Stomach (tissue), 9 donors: Measurements from ENCODE around the gene ATP11A. TPM values are rescaled to one million over a fixed set of nuclear protein-coding genes. Genes with fewer than 3 reads are reported as not detected.

Source experiments
- DNase-seq, 2 donors: peaks; one replicate each; pipeline versions ENCODE4 v3.0.0 to v3.0.0-alpha.2; 2013 to 2019
- H3K27ac ChIP-seq, 5 donors: fragments of 200-600 bp in 4 of 5; sonication (generic) in 4 of 5; one replicate each; pipeline ENCODE4 v1.5.1; 2013 to 2019; ENCODE audit warnings: mild to moderate bottlenecking in 1 of 5, moderate library complexity in 1 of 5
- H3K27me3 ChIP-seq, 3 donors: fragments of 200-600 bp; sonication (generic); one replicate each; pipeline ENCODE4 v1.5.1; 2017 to 2019; ENCODE audit warnings: mixed run types in 1 of 3
- H3K36me3 ChIP-seq, 4 donors: fragments of 200-600 bp; sonication (generic); 1 replicate in 3 of 4; 2 replicates in 1 of 4; pipeline ENCODE4 v1.5.1; 2016 to 2019
- H3K4me1 ChIP-seq, 4 donors: fragments of 200-600 bp; sonication (generic); one replicate each; pipeline ENCODE4 v1.5.1; 2016 to 2019
- H3K4me3 ChIP-seq, 4 donors: fragments of 200-600 bp; sonication (generic) in 3 of 4; one replicate each; pipeline ENCODE4 v1.5.1; 2016 to 2019; ENCODE audit warnings: mild to moderate bottlenecking in 1 of 4
- H3K9me3 ChIP-seq, 4 donors: fragments of 200-600 bp; sonication (generic); one replicate each; pipeline ENCODE4 v1.5.1; 2016 to 2019
- EP300 ChIP-seq: sonication (generic); formaldehyde crosslinking; IDR thresholded peaks from one replicate; pipeline ENCODE4 v1.6.1; 2017; ENCODE audit warnings: antibody characterized with exemption
- POLR2A ChIP-seq, 4 donors: fragments of 450-650 bp; IDR thresholded peaks; one replicate each; pipeline ENCODE4 v1.6.1; 2016; ENCODE audit warnings: antibody characterized with exemption in 4 of 4, control low read depth in 2 of 4, mild to moderate bottlenecking in 1 of 4, moderate library complexity in 1 of 4
- POLR2AphosphoS5 ChIP-seq, 3 donors: sonication (generic); formaldehyde crosslinking; IDR thresholded peaks; one replicate each; pipeline ENCODE4 v1.6.1; 2016; ENCODE audit warnings: antibody characterized with exemption in 3 of 3
- WGBS, 5 donors: extraction: QIAGEN DNeasy Blood & Tissue Kit in 3 of 5; methylation state at CpG; one replicate each; pipeline versions ENCODE4 v1.1.5 to v1.1.7; 2013 to 2018; 5-methylcytosine and 5-hydroxymethylcytosine counted together
- intact Hi-C: fragments of 100-400 bp; cut with DNase I; formaldehyde crosslinking; loops from one replicate; pipeline ENCODE4 v1.15.1; 2023; ENCODE audit warnings: low total_unique reads
- polyA plus RNA-seq, 3 donors: library from polyadenylated mRNA; stranded (reverse); fragments of 200-250 nt; gene quantifications; one replicate each; pipeline ENCODE4 v1.2.3, GENCODE V29; 2013
- total RNA-seq, 5 donors: library from RNA; depleted of rRNA; stranded (reverse); fragments of >200 nt; gene quantifications; one replicate each; pipeline versions ENCODE4 v1.1.0 to v1.2.3, GENCODE V29; 2014 to 2016
- TF ChIP-seq, protein P1 (sequence below), 7 experiments: fragments of 450-650 bp in 4 of 7; fragments of 200-600 bp in 3 of 7; sonication (generic) in 3 of 7; IDR thresholded peaks; one replicate each; pipeline ENCODE4 v1.5.1; 2016 to 2019; ENCODE audit warnings: antibody characterized with exemption in 7 of 7, control low read depth in 2 of 7, mild to moderate bottlenecking in 1 of 7
- donor health status: healthy with polysubstance abuse.
- donor health status: Bipolar disorder and iron deficiency.
- donor health status: healthy.

The ATP11A gene
- total and polyA plus RNA-seq, 8 donors, result 1.1 to 70.9 (median 12.3) TPM

DNA sequence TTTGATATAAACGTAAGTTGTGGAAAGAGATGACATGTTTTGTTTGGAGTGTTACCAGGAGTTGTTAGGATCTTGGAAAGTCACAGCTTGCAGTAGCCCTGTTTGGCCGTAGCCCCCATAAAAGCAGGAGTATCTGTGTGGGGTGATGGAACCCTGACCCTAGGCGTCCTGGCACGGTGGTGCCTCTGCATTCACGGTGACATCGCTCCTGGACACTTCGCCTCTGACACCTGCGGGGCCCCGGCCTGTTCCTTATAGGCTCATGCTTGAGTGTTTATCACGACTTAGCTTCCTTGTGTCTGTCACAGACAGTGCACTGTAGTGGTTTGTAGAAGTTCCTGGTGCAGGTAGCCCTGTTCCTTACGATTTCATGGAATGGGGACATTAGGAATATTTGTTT is 74.2 kb downstream of the ATP11A start:
- Histone ChIP-seq H3K9me3 (no peaks in the 10 kb centered on the region), H3K27ac (no peak overlapping the region), H3K4me1 (peaks cover 0 to 41% (median 22%) of the 10 kb centered on the region in 4 donors), H3K27me3 (no peaks in the 10 kb centered on the region), H3K36me3 (no peaks in the 10 kb centered on the region), H3K4me3 (no peak overlapping the region)
- no peak for TF ChIP-seq EP300
- no peak for TF ChIP-seq POLR2AphosphoS5 (IDR thresholded peaks at IDR 0.05)
- TF ChIP-seq, protein P1, sequence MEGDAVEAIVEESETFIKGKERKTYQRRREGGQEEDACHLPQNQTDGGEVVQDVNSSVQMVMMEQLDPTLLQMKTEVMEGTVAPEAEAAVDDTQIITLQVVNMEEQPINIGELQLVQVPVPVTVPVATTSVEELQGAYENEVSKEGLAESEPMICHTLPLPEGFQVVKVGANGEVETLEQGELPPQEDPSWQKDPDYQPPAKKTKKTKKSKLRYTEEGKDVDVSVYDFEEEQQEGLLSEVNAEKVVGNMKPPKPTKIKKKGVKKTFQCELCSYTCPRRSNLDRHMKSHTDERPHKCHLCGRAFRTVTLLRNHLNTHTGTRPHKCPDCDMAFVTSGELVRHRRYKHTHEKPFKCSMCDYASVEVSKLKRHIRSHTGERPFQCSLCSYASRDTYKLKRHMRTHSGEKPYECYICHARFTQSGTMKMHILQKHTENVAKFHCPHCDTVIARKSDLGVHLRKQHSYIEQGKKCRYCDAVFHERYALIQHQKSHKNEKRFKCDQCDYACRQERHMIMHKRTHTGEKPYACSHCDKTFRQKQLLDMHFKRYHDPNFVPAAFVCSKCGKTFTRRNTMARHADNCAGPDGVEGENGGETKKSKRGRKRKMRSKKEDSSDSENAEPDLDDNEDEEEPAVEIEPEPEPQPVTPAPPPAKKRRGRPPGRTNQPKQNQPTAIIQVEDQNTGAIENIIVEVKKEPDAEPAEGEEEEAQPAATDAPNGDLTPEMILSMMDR (IDR thresholded peaks at IDR 0.05), result no peak
- no peak for TF ChIP-seq POLR2A (IDR thresholded peaks at IDR 0.05)
- DNase-seq, result no peak
- WGBS, 5 donors, result 91 to 94% (median 93%) methylated on average over 11 of the region's 11 CpGs
- intact Hi-C loops, result no loop called here

DNA sequence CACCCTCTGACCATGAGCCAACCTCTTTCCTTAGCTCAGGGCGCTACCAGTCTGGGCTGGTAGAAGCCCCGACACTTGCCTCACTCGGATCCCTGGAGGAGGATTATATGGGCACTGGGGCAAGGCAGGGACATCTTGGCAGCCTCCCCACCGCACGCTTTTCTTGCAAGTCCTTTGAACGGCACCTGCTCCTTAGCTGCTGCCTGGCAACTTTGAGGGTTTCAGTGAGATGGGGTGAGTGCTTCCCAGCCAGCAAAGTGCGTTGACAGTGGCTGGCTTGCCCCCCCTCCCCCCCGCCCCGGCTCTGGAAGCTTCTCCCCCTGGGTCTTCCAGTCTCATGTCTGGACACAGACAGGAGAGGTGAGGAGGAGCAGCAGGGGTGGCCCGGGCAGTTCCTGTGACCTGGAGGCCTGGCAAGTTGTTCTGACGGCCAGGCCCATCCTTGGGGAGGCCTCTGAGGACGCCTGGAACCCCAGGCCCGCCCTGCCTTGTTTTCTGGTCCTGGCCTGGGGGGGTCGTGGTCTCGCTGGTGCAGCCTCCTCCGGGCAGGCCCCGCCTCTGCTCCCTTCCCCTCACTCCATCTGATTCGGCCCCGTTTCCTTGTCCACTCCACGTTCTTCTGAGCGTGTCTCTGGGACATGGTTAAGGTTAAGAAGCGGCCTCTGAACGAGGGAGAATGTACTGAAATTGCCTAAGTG is 75.2 kb downstream of the ATP11A start:
- H3K27me3 ChIP-seq, result no peaks in the 10 kb centered on the region
- H3K36me3 ChIP-seq, result no peaks in the 10 kb centered on the region
- TF ChIP-seq POLR2AphosphoS5 (IDR thresholded peaks at IDR 0.05) (no peak), POLR2A (IDR thresholded peaks at IDR 0.05) (no peak), EP300 (no peak)
- TF ChIP-seq, protein P1 (IDR thresholded peaks at IDR 0.05), result no peak
- 87 to 93% (median 91%) methylated on average over 16 to 23 of the region's 23 CpGs for WGBS, 5 donors
- peaks cover 0 to 44% (median 28%) of the 10 kb centered on the region in 4 donors for H3K4me1 ChIP-seq
- intact Hi-C loops, result no loop called here
- H3K4me3 ChIP-seq, result no peak overlapping the region
- no peak overlapping the region for H3K27ac ChIP-seq
- no peak for DNase-seq
- no peaks in the 10 kb centered on the region for H3K9me3 ChIP-seq

DNA sequence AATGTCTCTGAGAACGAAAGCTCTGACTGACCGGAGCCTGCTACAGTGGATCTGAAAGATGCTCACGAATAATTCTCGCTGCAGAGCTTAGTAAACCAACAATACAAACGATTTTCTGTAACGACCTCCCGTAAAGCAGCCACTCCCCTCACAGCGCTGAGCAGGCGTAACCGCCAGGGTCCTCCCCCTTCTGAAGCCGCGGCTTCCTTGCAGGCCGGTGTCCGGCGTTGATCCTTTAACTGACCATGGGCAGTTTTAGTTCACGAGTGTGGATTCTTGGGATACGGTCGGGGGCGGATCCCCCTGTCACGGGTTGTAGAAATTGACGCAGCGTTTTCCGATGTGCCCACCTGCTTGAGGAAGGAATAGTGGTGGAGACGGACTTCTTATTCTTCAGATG is 75.9 kb downstream of the ATP11A start:
- no peaks in the 10 kb centered on the region for H3K36me3 ChIP-seq
- H3K27me3 ChIP-seq, result no peaks in the 10 kb centered on the region
- H3K27ac ChIP-seq, result no peak overlapping the region
- no peak for TF ChIP-seq POLR2AphosphoS5 (IDR thresholded peaks at IDR 0.05)
- TF ChIP-seq, protein P1 (IDR thresholded peaks at IDR 0.05), result no peak
- TF ChIP-seq POLR2A (IDR thresholded peaks at IDR 0.05), result no peak
- no peak for TF ChIP-seq EP300
- 92 to 94% (median 93%) methylated on average over 24 of the region's 24 CpGs for WGBS, 5 donors
- intact Hi-C loops, result no loop called here
- H3K4me1 ChIP-seq, result peaks cover 0 to 39% (median 23%) of the 10 kb centered on the region in 4 donors
- no peaks in the 10 kb centered on the region for H3K9me3 ChIP-seq
- no peak overlapping the region for H3K4me3 ChIP-seq
- DNase-seq, result no peak

DNA sequence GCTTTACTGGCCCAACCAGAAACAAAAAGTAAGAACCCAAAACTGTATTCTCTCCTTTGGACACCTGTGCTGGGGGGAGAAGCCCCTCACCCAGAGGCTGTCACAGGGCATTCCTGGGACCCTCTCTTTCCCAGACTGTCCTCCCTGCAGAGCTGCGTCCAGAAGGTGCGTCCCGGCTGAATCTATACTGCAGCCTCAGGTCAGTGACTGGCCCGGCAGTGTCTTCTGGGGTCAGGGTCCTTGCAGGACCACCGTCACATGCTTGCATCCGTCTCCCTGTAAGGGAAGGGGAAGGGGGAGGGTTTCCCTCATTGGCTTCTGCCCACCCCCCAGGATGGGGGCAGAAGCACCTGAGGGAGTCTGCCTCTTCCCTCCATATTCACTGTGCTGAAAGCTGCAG is 76.5 kb downstream of the ATP11A start:
- no peaks in the 10 kb centered on the region for H3K27me3 ChIP-seq
- H3K36me3 ChIP-seq, result no peaks in the 10 kb centered on the region
- 89 to 95% (median 91%) methylated on average over 6 of the region's 6 CpGs for WGBS, 5 donors
- H3K4me1 ChIP-seq, result peaks cover 0 to 37% (median 23%) of the 10 kb centered on the region in 4 donors
- H3K4me3 ChIP-seq, result no peak overlapping the region
- no peak for DNase-seq
- no peak overlapping the region for H3K27ac ChIP-seq
- intact Hi-C loops, result no loop called here
- TF ChIP-seq EP300, result no peak
- TF ChIP-seq POLR2A (IDR thresholded peaks at IDR 0.05), result no peak
- TF ChIP-seq, protein P1 (IDR thresholded peaks at IDR 0.05), result no peak
- TF ChIP-seq POLR2AphosphoS5 (IDR thresholded peaks at IDR 0.05), result no peak
- no peaks in the 10 kb centered on the region for H3K9me3 ChIP-seq
